ENCODE data around the gene PMPCA. TPM values are rescaled to one million over a fixed set of nuclear protein-coding genes. Genes with fewer than 3 reads are reported as not detected.
"Not testable (repeated sequence)": the region's sequence is repeated elsewhere in the genome, so short reads cannot be mapped to it uniquely, and the experiment has no call there.

The PMPCA gene
- total RNA-seq, 2 donors from 2014 or later, result 89.7 to 123 TPM

DNA sequence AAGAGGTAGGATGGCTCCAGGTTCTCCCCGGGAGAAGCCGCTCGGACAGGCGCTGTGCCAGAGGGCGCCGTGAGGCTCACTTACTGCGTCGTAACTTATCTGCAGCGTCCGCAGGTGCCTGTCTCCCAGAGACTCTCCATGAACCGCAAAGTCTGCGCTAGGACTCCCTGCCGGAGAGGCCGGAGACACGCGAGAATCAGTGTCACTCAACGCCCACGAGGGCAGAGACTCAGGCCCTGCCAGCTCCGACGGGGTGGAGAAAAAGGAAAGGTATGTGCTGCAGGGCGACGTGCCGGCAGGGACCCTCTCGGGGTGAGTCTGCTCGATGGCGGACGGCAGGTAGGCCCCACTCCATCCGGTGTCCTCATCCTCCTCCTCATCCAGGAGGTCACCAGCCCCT, 3.4 kb upstream of the PMPCA start:
- H3K9me3 Mint-ChIP-seq; ATAC-seq (replicated peaks); H3K27me3 Mint-ChIP-seq; H3K27ac Mint-ChIP-seq; H3K4me3 Mint-ChIP-seq: not testable (repeated sequence)
- H3K36me3 Mint-ChIP-seq (ENCODE audit: low read depth), result peaks cover 92% of the 10 kb centered on the region
- H3K4me1 Mint-ChIP-seq, result peaks cover 33% of the 10 kb centered on the region

GRCh38 chr9:136407911-136408310, 2.5 kb upstream of the PMPCA start:
- Mint-ChIP-seq H3K27me3 (no peaks in the 10 kb centered on the region), H3K4me3 (peak overlapping the region; percentile 89), H3K9me3 (no peaks in the 10 kb centered on the region), H3K36me3 (ENCODE audit: low read depth) (peaks cover 94% of the 10 kb centered on the region), H3K4me1 (peaks cover 33% of the 10 kb centered on the region), H3K27ac (peak overlapping the region; percentile 73)
- ATAC-seq (replicated peaks), result no peak

GRCh38 chr9:136409557-136410455, 652 bp upstream of the PMPCA start:
- no peaks in the 10 kb centered on the region for H3K27me3 Mint-ChIP-seq
- peak overlapping the region; percentile 89 for H3K4me3 Mint-ChIP-seq
- H3K4me1 Mint-ChIP-seq, result peaks cover 31% of the 10 kb centered on the region
- H3K9me3 Mint-ChIP-seq, result no peaks in the 10 kb centered on the region
- ATAC-seq (replicated peaks), result peak; percentile 48
- H3K36me3 Mint-ChIP-seq (ENCODE audit: low read depth), result peaks cover 96% of the 10 kb centered on the region
- peak overlapping the region; percentile 81 for H3K27ac Mint-ChIP-seq

GRCh38 chr9:136411378-136411777, 920 bp downstream of the PMPCA start:
- Mint-ChIP-seq H3K4me3 (peak overlapping the region; percentile 89), H3K36me3 (ENCODE audit: low read depth) (peaks cover 95% of the 10 kb centered on the region), H3K27me3 (no peaks in the 10 kb centered on the region), H3K9me3 (no peaks in the 10 kb centered on the region), H3K27ac (peak overlapping the region; percentile 81), H3K4me1 (peaks cover 26% of the 10 kb centered on the region)
- ATAC-seq (replicated peaks), result peak; percentile 18

DNA sequence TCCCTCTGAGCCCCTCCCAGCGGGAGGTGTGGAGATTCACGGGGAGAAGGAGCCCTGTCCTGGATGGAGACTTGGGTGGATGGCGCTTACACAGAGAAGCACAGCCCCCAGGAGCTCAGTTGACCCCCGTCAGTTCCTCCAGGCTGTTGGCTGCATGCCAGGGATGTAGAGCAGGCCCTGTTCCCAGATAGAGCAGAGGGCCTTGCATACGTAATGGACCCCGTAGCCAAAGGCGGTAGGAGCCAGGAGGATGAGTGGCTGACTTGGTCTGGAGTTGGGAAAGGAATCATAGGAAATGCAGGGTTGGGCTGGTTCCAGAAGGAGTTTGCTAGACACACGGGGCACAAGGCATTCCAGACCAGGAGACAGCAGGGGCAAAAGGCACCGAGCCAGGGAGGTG, 2.5 kb downstream of the PMPCA start:
- H3K36me3 Mint-ChIP-seq (ENCODE audit: low read depth), result peaks cover 95% of the 10 kb centered on the region
- H3K9me3 Mint-ChIP-seq, result no peaks in the 10 kb centered on the region
- no peak overlapping the region for H3K4me3 Mint-ChIP-seq
- H3K27me3 Mint-ChIP-seq, result no peaks in the 10 kb centered on the region
- no peak for ATAC-seq (replicated peaks)
- no peak overlapping the region for H3K27ac Mint-ChIP-seq
- peaks cover 22% of the 10 kb centered on the region for H3K4me1 Mint-ChIP-seq

DNA sequence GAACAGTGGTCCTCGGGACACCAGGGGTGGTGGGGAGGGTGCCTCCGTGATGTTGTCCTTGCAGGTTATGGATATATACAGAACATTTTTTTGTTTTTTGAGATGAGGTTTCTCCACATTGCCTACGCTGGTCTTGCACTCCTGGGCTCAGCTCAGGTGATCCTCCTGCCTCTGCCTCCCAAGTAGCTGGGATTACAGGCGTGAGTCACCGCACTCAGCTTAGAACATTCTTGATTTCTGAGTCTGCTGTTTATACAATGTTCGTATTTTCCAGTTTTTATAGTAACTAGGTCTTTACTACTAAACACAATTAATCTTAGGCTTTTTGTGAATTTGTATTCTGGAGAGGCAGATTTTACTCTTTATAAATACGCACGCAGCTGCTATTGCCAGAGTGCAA, 6.0 kb downstream of the PMPCA start:
- H3K27ac Mint-ChIP-seq, result no peak overlapping the region
- peaks cover 8% of the 10 kb centered on the region for H3K4me1 Mint-ChIP-seq
- H3K4me3 Mint-ChIP-seq, result no peak overlapping the region
- H3K27me3 Mint-ChIP-seq, result no peaks in the 10 kb centered on the region
- ATAC-seq (replicated peaks), result no peak
- peaks cover 98% of the 10 kb centered on the region for H3K36me3 Mint-ChIP-seq (ENCODE audit: low read depth)
- H3K9me3 Mint-ChIP-seq, result no peaks in the 10 kb centered on the region

GRCh38 chr9:136416914-136417313, 6.5 kb downstream of the PMPCA start:
- ATAC-seq (replicated peaks), result no peak
- Mint-ChIP-seq H3K4me3 (no peak overlapping the region), H3K4me1 (peaks cover 6% of the 10 kb centered on the region), H3K36me3 (ENCODE audit: low read depth) (peaks cover 98% of the 10 kb centered on the region), H3K27me3 (no peaks in the 10 kb centered on the region), H3K27ac (no peak overlapping the region), H3K9me3 (no peaks in the 10 kb centered on the region)

GRCh38 chr9:136418182-136419091, 8.0 kb downstream of the PMPCA start:
- Mint-ChIP-seq H3K36me3 (ENCODE audit: low read depth) (peaks cover 98% of the 10 kb centered on the region), H3K27ac (no peak overlapping the region)

DNA sequence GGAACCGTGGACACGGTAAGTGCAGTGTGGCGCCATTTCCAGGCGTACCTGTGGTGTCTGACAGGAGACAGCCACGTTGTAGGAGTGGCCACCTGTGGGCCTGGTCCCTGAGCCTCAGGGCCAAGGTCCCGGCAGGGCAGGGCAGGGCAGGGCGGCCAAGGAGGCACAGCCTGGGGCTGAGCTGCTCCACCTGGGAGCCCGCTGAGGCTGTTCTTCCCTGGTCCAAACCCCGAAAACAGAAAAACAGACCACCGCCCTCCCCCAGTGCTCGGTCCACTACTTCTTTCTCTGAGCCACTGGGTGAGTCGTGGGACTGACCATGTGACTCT, 8.6 kb downstream of the PMPCA start:
- H3K4me1 Mint-ChIP-seq, result no peaks in the 10 kb centered on the region
- H3K4me3 Mint-ChIP-seq, result no peak overlapping the region
- no peak for ATAC-seq (replicated peaks)
- peaks cover 98% of the 10 kb centered on the region for H3K36me3 Mint-ChIP-seq (ENCODE audit: low read depth)
- H3K9me3 Mint-ChIP-seq, result no peaks in the 10 kb centered on the region
- no peak overlapping the region for H3K27ac Mint-ChIP-seq
- no peaks in the 10 kb centered on the region for H3K27me3 Mint-ChIP-seq

More at GRCh38 chr9:136418182-136419091, 8.0 kb downstream of the PMPCA start:
- ATAC-seq (replicated peaks), result no peak
- no peaks in the 10 kb centered on the region for H3K9me3 Mint-ChIP-seq
- H3K4me3 Mint-ChIP-seq, result no peak overlapping the region
- H3K4me1 Mint-ChIP-seq, result peaks cover 6% of the 10 kb centered on the region
- H3K27me3 Mint-ChIP-seq, result no peaks in the 10 kb centered on the region

- Mint-ChIP-seq H3K27me3 (no peaks in the 10 kb centered on the region), H3K9me3 (no peaks in the 10 kb centered on the region), H3K36me3 (ENCODE audit: low read depth) (peaks cover 100% of the 10 kb centered on the region), H3K4me3 (no peak overlapping the region), H3K4me1 (no peaks in the 10 kb centered on the region), H3K27ac (no peak overlapping the region)
- ATAC-seq (replicated peaks), result no peak
Observed at GRCh38 chr9:136421791-136422190, 11.3 kb downstream of the PMPCA start.

- no peak for ATAC-seq (replicated peaks)
- Mint-ChIP-seq H3K9me3 (no peaks in the 10 kb centered on the region), H3K36me3 (ENCODE audit: low read depth) (peaks cover 94% of the 10 kb centered on the region), H3K4me3 (no peak overlapping the region), H3K4me1 (no peaks in the 10 kb centered on the region), H3K27me3 (no peaks in the 10 kb centered on the region), H3K27ac (no peak overlapping the region)
Observed at GRCh38 chr9:136422876-136423275, 12.4 kb downstream of the PMPCA start.

DNA sequence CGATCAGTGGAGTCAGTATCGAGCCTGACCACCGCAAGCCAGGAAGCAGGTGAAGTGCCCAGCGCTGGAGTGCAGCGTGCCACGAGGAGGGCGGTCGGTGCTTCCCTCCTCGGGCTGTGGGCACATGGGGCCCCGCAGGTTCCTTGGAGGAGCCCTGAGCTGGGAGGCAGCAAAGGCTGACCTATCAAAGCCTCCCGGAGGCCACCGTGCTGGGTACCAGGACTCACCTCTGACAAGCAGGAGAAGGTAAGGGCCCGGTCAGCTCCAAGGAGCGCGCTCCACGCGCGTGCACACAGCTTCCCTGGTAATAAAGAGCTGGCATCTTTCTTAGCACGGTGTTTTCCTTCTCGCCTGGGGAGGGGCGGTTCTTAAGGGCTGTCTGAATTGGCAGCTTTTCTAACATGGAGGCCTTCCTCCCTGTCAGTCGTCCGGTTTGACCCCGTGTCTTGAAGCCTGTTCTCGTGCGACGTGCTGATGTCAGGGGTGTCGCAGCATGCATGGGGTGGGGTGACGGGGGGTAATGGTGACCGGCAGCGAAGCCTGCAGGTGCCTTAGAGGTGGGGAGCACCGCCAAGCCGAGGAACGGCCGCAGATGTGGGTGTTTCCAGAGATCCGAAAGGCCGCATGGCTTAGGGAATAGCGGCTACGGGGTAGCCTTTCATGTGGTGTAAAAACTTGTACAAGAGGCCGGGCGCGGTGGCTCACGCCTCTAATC, 13.1 kb downstream of the PMPCA start:
- Mint-ChIP-seq H3K4me3 (no peak overlapping the region), H3K9me3 (no peaks in the 10 kb centered on the region), H3K4me1 (no peaks in the 10 kb centered on the region), H3K27ac (no peak overlapping the region), H3K36me3 (ENCODE audit: low read depth) (peaks cover 87% of the 10 kb centered on the region), H3K27me3 (no peaks in the 10 kb centered on the region)
- no peak for ATAC-seq (replicated peaks)

DNA sequence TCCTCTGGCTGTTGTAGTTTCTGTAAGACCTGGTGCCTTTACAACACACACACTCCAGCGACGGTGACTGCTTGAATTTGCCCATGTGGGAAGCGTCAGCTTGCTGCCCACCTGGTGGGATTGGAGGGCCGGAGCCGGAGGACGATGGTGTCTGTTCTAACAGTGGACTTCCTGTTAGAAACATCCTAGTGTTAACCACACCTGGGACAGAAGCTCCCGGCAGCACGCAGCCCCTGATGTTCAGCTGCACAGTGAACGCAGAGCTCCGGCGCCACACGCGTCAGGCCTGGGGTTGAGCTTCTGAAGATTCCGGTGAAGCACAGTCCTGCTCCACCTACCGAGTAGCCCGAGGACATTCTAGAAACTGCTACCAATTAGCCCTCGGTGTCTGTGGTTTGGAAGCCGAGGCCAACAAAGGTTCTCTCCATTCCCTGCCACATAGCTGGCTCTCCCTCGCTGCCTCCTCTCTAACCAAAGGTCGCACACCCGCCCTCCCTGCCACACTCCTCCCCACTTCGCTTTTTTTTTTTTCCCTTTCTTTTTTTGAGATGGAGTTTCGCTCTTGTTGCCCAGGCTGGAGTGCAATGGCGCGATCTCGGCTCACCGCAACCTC, 14.4 kb downstream of the PMPCA start:
- Mint-ChIP-seq H3K27ac (peak overlapping the region; percentile 81), H3K9me3 (no peaks in the 10 kb centered on the region), H3K36me3 (ENCODE audit: low read depth) (peaks cover 80% of the 10 kb centered on the region), H3K4me3 (no peak overlapping the region), H3K27me3 (no peaks in the 10 kb centered on the region), H3K4me1 (no peaks in the 10 kb centered on the region)
- peak; percentile 23 for ATAC-seq (replicated peaks)

GRCh38 chr9:136425367-136425766, 14.9 kb downstream of the PMPCA start:
- Mint-ChIP-seq H3K36me3 (ENCODE audit: low read depth) (peaks cover 75% of the 10 kb centered on the region), H3K27ac (peak overlapping the region; percentile 81)
- not testable (repeated sequence) for H3K4me1 Mint-ChIP-seq, H3K9me3 Mint-ChIP-seq, H3K4me3 Mint-ChIP-seq, H3K27me3 Mint-ChIP-seq
- ATAC-seq (replicated peaks), result peak; percentile 59

Data from activated T-helper 17 cell treated with anti-CD3 and anti-CD28 coated beads, Interleukin-2, amount 50 U/mL, for 72 hours (primary cell).